ENCODE results near the gene PLPP3. TPM values are rescaled to one million over a fixed set of nuclear protein-coding genes. Genes with fewer than 3 reads are reported as not detected.

PLPP3 gene
- total RNA-seq, 6 experiments from 2014 or later: 47.8 to 118 (median 65.8) TPM

DNA sequence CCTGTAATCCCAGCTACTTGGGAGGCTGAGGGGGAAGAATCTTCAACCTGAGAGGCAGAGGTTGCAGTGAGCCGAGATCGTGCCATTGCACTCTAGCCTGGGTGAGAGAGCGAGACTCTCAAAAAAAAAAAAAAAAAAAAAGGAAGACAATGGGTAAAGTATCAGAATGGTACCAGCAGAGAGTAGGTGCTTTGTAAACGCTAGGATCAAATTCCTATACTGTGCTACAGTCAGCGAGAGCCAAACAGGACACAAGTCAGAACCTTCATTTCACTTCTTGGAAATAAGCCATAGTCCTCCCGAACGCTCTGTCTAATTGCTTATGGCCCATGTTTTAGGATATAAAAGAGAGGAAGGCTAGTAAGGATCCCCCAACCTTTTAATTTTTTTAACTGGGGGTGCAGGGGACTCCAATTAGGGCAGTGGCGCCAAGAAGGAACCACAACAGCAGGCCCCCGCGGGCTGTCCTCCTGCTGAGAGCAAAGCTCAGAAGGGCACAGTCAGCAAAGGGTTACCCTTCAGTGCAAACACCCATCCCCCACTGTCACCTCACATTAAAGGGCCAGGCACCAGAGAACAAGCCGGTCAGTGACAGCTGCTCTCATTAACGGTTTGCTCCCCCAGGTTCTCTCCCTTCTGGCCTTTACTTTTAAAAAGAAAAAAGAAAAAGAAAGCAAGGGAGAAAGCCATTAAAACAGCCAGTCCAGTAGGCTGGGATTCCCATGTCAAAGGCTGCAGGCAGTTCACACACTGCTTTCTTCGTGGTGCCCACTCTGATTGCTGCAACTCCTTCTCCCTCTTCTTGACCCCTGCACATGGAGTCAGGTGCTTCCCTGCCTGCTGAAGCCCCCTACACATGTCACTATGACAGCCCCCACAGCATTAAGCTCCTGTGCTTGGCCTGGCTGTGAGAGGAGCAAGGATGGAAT, 69.4 kb downstream of the PLPP3 start:
- intact Hi-C loops (cut with DNase I): loop anchor here in 1 of 2 donors (2.0 kb wide), 1 partner anchor 61 kb away; no protein-coding TSS in a partner anchor
- Histone ChIP-seq H3K27me3 (no peaks in the 10 kb centered on the region), H3K36me3 (peaks cover 0 to 37% (median 7%) of the 10 kb centered on the region in 4 donors), H3K4me1 (peaks cover 0 to 72% (median 36%) of the 10 kb centered on the region in 4 donors), H3K27ac (peak overlapping the region; percentile 74 to 87 (median 79)), H3K4me3 (peak overlapping the region in 2 of 3 donors; percentile 12 to 14), H3K9me3 (no peaks in the 10 kb centered on the region)
- ATAC-seq (peak; percentile 6 to 54 (median 51)), DNase-seq (peak in 2 of 3 donors; percentile 63 to 76)
- TF ChIP-seq POLR2A (IDR thresholded peaks at IDR 0.05) (no peak), CTCF (IDR thresholded peaks at IDR 0.05) (no peak)
- 21% methylated on average over 13 of the region's 13 CpGs for WGBS (ENCODE audit: insufficient coverage, low coverage, low lambda C conversion rate, missing lambda C conversion rate)

DNA sequence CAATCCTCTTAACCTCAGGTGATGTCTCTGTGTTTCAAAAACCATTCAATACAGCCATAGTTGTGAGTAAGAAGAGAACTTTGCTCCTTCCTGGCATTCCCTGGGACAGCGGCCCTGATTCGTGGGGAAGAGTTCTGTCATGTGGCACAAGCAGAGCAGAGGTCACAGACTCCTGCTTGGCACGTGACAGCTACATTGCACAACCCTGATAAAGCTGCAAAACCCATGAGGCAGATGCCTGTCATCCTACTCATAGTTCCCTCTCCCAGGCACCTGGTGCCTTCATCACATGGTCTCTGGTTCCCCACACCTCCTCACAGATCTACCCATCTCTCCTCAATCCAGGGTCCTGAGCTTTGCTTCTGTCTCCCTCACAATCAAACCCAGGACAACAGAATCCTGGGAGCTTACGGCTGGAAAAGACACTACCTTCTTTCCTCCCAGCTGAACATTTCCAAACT, 70.8 kb downstream of the PLPP3 start:
- Histone ChIP-seq H3K27ac (peak overlapping the region; percentile 76 to 87 (median 79)), H3K4me1 (peaks cover 0 to 72% (median 35%) of the 10 kb centered on the region in 4 donors), H3K36me3 (peaks cover 0 to 40% (median 10%) of the 10 kb centered on the region in 4 donors), H3K4me3 (no peak overlapping the region), H3K9me3 (no peaks in the 10 kb centered on the region), H3K27me3 (no peaks in the 10 kb centered on the region)
- TF ChIP-seq POLR2A (IDR thresholded peaks at IDR 0.05) (peak; percentile 48), CTCF (IDR thresholded peaks at IDR 0.05) (no peak)
- WGBS (ENCODE audit: insufficient coverage, low coverage, low lambda C conversion rate, missing lambda C conversion rate): 21% methylated on average over 4 of the region's 4 CpGs
- DNase-seq: peak; percentile 88 to 97 (median 93)
- ATAC-seq: peak; percentile 73 to 87 (median 80)
- intact Hi-C loops (cut with DNase I): loop anchor here in 1 of 2 donors (2.0 kb wide), 1 partner anchor 60 kb away; no protein-coding TSS in a partner anchor

GRCh38 chr1:56507925-56508522, 71.3 kb downstream of the PLPP3 start:
- peaks cover 0 to 39% (median 13%) of the 10 kb centered on the region in 4 donors for H3K36me3 ChIP-seq

More at GRCh38 chr1:56507925-56508522, 71.3 kb downstream of the PLPP3 start:
- peak overlapping the region; percentile 75 to 87 (median 76) for H3K27ac ChIP-seq
- DNase-seq (no peak), ATAC-seq (peak in 2 of 4 donors; percentile 29 to 49)
- no peaks in the 10 kb centered on the region for H3K9me3 ChIP-seq
- peaks cover 0 to 72% (median 32%) of the 10 kb centered on the region in 4 donors for H3K4me1 ChIP-seq
- no peak overlapping the region for H3K4me3 ChIP-seq
- no peaks in the 10 kb centered on the region for H3K27me3 ChIP-seq
- intact Hi-C loops (cut with DNase I): loop anchor here in 1 of 2 donors (2.0 kb wide), 1 partner anchor 59 kb away; no protein-coding TSS in a partner anchor
- TF ChIP-seq POLR2A (IDR thresholded peaks at IDR 0.05): no peak
- TF ChIP-seq CTCF (IDR thresholded peaks at IDR 0.05): peak in 2 of 4 donors; percentile 10 to 12
- 16% methylated on average over 3 of the region's 3 CpGs for WGBS (ENCODE audit: insufficient coverage, low coverage, low lambda C conversion rate, missing lambda C conversion rate)

Data from right lobe of liver (tissue), 6 donors.